Measurements from ENCODE around the gene PARP16.

The PARP16 gene

GRCh38 chr15:65286704-65287519, at the start of gene PARP16:
TSS of gene PARP16 (minus strand) at chr15:65286883. CDS start at chr15:65286426, 457 bp downstream.
- in situ Hi-C loops (cut with HindIII; ENCODE audit: low sequenced_read_pairs): no loop called here

GRCh38 chr15:65335278-65336055, 48.8 kb upstream of the PARP16 start:
- in situ Hi-C loops (cut with HindIII; ENCODE audit: low sequenced_read_pairs): no loop called here

- in situ Hi-C loops (cut with HindIII; ENCODE audit: low sequenced_read_pairs): no loop called here
These were observed 48.0 kb upstream of the PARP16 start for GRCh38 chr15:65334586-65335231.

GRCh38 chr15:65333856-65334255, 47.2 kb upstream of the PARP16 start:
- in situ Hi-C loops (cut with HindIII; ENCODE audit: low sequenced_read_pairs): no loop called here

DNA sequence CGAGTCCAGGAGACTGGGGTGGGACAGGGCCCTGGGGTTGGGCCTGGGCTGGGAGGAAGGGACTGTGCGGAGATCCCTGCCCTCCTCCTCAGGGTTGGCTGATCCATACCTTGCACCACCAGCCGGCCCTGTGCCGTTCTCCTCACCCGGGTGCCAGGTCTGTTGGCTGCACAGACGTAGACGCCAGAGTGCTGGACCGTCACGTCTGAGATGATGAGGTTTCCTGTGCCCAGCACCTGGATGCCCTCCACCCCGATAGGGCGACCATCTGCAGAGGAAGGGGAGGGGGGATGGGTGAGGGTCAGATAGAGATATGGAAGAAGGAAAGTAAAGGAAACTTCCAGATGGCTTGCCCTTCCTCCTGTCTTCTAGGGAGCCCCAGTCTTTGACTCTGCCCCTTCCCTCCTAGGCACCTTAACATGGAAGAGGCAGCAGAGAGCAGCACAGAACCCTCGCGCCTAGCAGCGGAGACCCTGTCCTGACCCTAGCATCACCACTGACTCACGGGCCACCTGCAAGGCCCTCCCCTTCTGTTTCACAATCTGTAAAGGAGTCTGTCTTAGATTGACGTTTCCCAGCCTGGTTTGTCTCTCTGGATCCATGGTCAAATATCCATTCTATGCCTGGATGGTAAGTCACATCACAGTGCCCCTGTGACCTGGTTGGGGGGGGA, 46.6 kb upstream of the PARP16 start:
- in situ Hi-C loops (cut with HindIII; ENCODE audit: low sequenced_read_pairs): no loop called here

GRCh38 chr15:65332391-65333147, 45.9 kb upstream of the PARP16 start:
- in situ Hi-C loops (cut with HindIII; ENCODE audit: low sequenced_read_pairs): no loop called here

- in situ Hi-C loops (cut with HindIII; ENCODE audit: low sequenced_read_pairs): no loop called here
These were observed 45.1 kb upstream of the PARP16 start for GRCh38 chr15:65331811-65332210.

DNA sequence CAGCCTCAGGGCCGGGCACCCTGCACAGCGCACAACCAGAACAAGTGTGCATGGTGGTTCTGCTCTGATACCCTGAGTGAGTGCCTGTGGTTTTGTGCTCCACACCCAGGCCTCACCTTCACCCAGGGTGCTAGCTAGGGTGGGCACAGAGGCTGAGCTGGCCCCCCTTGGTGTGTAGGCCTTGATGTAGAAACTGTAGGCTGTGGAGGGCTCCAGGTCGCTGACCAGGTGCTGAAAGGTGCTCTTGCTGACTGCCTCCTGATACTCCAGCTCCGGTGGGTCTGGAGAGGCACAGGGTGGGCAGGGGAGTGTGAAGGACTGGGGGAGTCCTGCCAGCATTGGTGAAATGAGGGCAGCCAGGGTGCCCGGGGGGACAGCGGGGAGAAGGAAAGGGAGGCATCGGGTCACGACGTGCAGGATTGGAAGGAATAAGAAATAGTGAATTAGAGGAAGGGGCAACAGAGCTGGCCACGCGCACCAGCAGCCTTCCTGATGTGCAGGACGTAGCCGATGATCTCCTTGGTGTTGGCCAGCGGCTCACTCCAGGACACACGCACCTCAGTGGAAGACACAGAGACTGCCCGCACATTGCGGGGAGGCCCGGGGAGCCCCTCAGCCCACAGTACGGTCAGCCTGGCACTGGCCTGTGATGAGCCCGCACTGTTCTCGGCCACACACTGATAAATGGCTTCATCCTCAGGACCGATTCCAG, 44.4 kb upstream of the PARP16 start:
- in situ Hi-C loops (cut with HindIII; ENCODE audit: low sequenced_read_pairs): no loop called here

DNA sequence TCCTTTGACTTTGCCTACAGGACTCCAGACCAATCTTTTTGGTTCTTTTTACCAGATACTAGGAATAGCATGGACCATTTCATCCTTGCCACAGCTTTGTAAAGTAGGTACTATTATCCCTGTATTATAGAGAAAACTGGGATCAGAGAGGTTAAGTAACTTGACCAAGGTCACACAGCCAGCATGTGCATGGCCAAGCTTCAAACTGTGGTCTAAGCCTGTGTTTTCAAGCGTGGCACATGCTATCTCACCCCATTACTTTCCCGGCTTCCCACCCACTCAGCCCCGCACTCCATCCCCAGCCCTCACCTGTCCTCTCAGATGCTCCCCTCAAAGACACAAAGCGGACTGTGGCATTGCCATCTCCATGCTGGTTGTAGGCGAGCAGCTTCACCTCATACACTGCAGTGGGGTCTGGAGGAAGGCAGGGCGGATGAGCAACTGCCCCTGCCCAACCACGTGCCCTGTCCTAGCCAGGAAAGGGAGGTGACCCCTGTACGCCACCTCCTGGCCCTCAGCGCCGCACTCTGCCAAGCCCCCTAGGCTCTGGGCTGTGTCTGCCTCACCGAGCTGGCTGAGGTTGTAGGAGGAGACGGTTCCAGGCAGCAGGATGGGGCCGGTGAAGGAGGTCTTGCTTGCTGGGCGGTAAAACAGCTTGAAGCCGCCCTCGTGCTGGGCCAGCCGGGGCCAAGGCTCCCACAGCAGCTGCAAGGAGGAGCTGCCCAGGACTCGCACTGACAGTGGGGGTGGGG, 43.5 kb upstream of the PARP16 start:
- in situ Hi-C loops (cut with HindIII; ENCODE audit: low sequenced_read_pairs): no loop called here

DNA sequence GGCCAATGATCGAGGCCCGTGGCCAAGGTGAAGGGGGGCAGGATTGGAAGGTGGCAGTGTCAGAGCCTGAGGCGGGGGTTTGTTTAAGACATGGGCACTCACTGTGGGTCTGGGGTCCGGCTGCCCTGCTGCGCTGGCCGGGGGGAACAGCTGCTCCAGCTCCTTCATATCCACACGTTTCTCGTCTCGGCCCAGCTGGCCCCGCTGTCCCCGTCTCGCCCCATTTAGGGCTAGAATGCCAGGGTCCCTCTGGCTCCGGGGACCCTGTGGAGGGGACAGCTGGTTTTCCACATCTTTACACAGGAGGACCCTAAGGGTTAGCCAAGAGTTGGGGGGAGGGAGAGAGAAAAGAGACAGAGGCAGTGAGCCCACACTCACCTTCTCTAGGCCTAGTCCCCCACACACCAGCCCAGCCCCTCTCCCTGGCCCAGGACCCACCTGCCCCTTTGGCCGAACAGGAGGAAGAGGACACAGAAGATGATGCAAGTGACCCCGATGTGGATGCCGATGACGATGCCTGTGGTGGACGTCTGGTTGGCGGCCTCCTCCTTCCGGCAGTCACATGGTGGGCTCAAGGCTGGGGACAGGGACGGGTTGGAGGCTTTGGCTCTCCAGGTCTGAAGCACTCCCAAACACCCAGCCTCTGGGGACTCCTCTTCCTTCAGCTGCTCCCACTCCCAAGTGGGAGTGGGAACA, 42.8 kb upstream of the PARP16 start:
- in situ Hi-C loops (cut with HindIII; ENCODE audit: low sequenced_read_pairs): no loop called here

GRCh38 chr15:65328506-65329287, 42.0 kb upstream of the PARP16 start:
- in situ Hi-C loops (cut with HindIII; ENCODE audit: low sequenced_read_pairs): no loop called here

DNA sequence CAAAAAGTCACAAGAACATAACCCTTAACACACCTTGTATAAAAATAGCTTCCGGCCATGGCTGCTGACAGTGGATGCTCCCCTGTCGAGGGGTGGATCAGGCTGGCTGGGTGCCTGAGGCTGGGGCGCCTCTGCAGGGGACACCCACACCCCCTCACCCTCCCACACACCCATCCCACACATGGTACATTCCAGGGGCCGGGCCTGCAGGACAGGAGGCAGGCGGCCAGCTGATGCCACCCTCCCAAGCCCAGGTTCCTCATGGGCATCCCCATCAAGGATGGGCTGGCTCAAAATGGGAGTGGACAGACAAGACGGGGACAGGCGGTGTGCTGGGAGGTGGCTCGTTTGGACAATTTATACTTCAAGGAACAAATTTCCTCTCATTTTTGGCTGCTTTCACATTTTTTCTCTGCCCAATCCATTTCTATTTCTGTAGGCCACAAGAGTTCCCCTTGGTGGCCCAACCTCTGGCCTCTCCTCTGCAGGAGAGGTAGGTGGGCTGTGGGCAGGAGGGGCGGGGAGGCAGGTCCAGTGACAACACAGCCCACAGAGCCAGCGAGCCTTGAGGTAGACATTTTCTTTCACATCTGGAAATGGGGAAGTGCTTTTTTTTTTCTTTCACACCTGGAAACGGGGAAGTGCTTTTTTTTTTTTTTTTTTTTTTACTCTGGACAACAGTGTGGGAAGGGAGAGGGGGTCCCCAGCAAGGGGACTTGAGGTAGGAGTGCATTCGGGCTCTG, 41.1 kb upstream of the PARP16 start:
- in situ Hi-C loops (cut with HindIII; ENCODE audit: low sequenced_read_pairs): no loop called here

DNA sequence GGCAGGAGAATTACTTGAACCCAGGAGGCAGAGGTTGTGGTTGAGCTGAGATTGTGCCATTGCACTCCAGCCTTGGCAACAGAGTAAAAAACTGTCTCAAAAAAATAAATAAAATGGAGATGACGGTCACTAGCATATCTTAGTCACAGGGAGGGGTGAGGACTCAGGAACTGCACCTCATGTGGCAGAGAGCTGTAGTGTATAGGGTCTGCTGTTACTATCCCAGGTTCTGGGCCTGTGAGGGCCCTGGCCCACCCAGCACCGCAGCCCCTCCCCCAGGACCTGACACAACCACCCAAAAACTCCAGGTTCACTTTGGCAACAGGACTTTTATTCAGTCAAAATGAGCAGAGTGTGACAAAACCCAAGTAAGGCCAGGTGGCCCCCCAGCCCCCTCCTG, 40.1 kb upstream of the PARP16 start:
- in situ Hi-C loops (cut with HindIII; ENCODE audit: low sequenced_read_pairs): no loop called here

DNA sequence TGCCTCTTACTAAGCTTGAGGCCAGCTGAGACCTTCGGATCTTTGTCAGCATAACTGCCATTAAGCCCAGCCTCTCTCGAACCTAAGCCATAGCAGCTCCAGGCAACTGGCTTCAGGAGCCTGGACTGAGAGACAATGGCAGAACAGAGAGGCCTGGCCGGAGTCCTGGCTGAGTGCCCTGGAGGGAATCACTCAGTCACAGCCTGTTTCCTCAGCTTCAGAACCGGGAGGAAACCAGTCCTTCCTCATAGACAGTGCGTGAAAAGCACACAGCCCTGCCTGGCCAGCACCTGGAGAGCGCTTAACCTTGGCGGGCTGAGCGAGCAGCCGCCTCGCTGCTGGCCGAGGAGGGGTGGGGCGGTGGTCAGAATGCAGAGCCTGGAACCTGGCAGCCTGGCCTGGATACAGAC, 39.4 kb upstream of the PARP16 start:
- in situ Hi-C loops (cut with HindIII; ENCODE audit: low sequenced_read_pairs): no loop called here

- in situ Hi-C loops (cut with HindIII; ENCODE audit: low sequenced_read_pairs): loop anchor here (5.0 kb wide), 1 partner anchor 69 kb away; no protein-coding TSS in a partner anchor
These were observed 36.4 kb upstream of the PARP16 start for GRCh38 chr15:65323071-65323511.

- in situ Hi-C loops (cut with HindIII; ENCODE audit: low sequenced_read_pairs): no loop called here
These were observed 32.2 kb upstream of the PARP16 start for GRCh38 chr15:65318870-65319356.
